Measurements from ENCODE around the gene PGGT1B.

DNA sequence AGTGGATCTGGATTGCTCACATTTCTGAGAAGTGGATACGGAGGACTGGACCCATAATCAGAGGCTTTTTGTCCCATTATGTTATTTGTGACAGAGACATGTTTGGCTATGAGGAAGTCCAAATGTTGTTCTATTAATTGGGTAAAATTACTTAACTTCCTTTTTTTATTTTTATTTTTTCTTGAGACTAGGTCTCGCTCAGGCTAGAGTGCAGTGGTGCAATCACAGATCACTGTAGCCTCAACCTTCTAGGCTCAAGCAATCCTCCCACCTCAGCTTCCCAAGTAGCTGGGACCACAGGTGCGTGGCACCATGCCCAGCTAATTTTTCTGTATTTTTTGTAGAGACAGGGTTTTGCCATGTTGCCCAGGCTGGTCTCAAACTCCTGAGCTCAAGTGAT is 11.9 kb upstream of the PGGT1B start:
- TF ChIP-seq, protein P1, sequence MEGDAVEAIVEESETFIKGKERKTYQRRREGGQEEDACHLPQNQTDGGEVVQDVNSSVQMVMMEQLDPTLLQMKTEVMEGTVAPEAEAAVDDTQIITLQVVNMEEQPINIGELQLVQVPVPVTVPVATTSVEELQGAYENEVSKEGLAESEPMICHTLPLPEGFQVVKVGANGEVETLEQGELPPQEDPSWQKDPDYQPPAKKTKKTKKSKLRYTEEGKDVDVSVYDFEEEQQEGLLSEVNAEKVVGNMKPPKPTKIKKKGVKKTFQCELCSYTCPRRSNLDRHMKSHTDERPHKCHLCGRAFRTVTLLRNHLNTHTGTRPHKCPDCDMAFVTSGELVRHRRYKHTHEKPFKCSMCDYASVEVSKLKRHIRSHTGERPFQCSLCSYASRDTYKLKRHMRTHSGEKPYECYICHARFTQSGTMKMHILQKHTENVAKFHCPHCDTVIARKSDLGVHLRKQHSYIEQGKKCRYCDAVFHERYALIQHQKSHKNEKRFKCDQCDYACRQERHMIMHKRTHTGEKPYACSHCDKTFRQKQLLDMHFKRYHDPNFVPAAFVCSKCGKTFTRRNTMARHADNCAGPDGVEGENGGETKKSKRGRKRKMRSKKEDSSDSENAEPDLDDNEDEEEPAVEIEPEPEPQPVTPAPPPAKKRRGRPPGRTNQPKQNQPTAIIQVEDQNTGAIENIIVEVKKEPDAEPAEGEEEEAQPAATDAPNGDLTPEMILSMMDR (IDR thresholded peaks at IDR 0.05; ENCODE audit: insufficient read depth, low read length, poor library complexity, severe bottlenecking): no peak
- TF ChIP-seq EZH2phosphoT487 (conservative IDR thresholded peaks at IDR 0.05; ENCODE audit: low read length): no peak

All from SU-DHL-6 (cell line).